HG03159 (cell line): ENCODE measurements around the gene TPP1.

Source experiments
- ATAC-seq: cut with Tn5 transposase; IDR thresholded peaks from one replicate; pipeline ENCODE4 v1.9.1; 2021; ENCODE audit warnings: mild to moderate bottlenecking, moderate library complexity; ENCODE audit not compliant: unreplicated experiment

The TPP1 gene

GRCh38 chr11:6619004-6619745 is at the start of gene TPP1:
Gene TPP1 (minus strand): TSS chr11:6619422. CDS start chr11:6619400, 22 bp downstream.
- peak; percentile 99 for ATAC-seq

- peak; percentile 72 for ATAC-seq
Observed at GRCh38 chr11:6667733-6668374, 48.6 kb upstream of the TPP1 start.

GRCh38 chr11:6666302-6667183 is 47.3 kb upstream of the TPP1 start:
- no peak for ATAC-seq

DNA sequence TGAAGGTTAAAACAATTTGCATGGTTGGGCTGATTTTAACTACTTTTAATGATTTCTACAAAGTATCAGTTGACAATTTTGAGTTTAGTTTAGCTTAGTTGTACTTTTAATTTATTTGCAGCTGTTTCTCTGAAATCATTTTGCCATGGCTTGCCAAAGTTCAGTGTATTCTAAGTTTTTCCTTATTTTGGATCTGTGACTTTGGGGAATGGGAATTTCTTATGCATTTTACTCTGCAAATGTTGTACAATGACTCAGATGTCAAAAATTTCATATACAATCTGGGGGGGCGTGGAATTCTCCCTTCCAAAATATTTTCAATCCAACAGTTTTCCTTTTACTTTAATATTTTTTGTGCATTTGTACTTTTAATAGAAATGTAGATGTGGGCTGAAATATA is 45.3 kb upstream of the TPP1 start:
- no peak for ATAC-seq

DNA sequence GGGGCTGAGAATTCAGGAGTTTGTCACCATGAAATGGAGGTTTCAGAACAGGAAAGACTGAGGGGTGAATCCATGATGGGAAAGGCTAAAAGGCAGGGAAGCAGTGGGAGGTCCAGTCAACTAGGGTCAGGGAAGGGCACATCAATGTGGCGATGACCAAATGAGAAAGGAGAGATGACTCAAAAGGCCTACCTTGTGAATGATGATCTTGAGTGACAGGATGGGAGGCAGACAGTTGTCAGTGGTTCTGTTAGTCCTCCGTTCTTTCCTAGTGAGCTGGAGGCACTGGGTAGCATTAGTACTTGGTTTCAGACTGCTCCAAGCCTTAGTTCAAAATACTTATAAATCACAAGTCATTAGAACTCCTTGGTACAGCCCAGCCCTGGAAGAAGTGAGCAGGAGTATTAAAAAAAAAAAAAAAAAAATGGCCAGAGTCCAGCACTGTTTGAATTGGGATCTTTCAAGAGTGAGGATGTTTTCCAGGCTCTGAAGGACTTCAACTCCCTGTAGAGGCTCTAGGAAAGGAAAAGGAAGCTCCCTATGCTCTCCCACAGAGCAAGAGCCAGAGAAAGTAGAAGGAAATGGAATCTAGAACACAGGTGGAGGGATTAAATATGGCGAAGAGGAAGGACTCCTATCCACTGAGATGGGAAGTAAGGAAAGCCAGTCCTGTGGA is 44.7 kb upstream of the TPP1 start:
- no peak for ATAC-seq

GRCh38 chr11:6660712-6661111 is 41.5 kb upstream of the TPP1 start:
- ATAC-seq = no peak

DNA sequence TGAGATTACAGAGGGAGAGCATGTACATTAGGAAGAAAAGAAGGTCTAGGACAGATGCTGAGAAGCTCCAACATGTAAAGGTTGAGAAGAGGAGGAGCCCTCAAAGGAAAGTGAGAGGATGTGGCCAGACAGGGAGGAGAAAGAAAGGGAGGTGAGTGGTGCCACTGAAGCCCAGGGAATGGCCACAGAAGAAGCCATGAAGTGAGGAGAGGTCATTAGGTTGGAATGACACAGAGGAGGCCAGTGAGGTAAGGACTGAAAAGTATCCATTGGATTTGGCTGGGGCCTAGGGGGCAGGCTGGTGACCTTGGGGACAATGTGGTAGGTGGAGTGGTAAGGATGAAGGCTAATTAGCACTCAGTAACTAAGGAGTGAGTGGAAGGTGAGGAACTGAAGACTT is 39.4 kb upstream of the TPP1 start:
- no peak for ATAC-seq

- no peak for ATAC-seq
Observed at GRCh38 chr11:6657346-6657745, 38.1 kb upstream of the TPP1 start.

DNA sequence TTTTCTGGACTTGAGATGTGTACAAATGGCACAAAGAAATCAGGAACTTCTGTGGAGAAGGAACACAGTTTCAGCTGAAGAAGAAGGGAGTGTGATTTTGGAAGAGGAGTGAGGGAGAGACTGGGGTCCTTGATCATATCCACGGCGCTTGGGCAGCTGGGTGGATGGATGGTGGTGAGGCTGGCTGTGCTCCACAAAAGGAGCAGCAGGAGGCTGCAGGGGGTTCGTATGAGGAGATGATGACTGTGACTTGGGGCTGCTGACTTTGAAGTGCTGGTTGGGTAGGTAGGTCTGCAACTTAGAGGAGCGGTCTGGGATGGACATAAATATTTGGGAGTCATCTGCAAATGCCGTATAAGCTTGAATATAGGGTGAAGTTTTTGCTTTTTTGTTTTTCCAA is 37.7 kb upstream of the TPP1 start:
- ATAC-seq = no peak

- no peak for ATAC-seq
Observed at GRCh38 chr11:6656584-6656915, 37.3 kb upstream of the TPP1 start.

- ATAC-seq = no peak
Observed at GRCh38 chr11:6655790-6656583, 36.8 kb upstream of the TPP1 start, which contains the start of gene DCHS1. Gene DCHS1 (minus strand): TSS chr11:6655809. CDS start chr11:6641613, 14,196 bp downstream.

DNA sequence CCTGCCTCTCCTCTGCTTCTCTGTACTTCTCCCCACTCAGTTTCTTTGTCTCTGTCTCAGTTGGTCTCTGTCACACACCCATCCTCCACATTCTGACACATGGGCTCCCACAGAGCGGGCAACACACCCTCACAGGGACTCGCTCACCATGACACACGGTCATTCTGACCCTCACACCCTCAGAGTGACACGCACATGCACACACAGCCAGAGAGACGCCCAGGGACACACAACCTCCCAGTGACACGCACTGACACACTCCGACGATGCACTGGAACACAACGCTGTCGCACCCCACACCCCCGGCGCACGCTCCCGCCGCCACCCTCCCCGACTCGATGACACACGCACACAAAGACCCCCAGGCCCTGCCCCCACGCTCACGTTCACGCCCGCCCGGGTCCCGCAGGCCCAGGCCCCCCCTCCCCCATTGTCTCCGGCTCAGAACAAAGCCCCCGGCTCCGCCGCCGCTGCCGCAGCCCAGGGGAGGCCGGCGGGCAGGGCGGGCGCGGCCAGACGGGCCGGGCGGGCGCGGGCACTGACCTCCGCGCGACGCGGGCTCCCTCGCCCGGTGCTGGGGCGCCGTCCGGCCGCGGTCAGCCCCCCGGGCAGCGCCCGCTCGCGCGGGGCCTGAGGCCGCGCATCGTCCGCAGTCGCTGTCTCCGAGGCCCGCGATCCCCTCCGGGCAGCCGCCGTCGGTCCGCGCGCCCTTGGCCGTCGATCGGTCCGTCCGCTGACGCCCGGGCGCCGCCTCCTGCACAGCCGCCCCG is 36.0 kb upstream of the TPP1 start:
- no peak for ATAC-seq

DNA sequence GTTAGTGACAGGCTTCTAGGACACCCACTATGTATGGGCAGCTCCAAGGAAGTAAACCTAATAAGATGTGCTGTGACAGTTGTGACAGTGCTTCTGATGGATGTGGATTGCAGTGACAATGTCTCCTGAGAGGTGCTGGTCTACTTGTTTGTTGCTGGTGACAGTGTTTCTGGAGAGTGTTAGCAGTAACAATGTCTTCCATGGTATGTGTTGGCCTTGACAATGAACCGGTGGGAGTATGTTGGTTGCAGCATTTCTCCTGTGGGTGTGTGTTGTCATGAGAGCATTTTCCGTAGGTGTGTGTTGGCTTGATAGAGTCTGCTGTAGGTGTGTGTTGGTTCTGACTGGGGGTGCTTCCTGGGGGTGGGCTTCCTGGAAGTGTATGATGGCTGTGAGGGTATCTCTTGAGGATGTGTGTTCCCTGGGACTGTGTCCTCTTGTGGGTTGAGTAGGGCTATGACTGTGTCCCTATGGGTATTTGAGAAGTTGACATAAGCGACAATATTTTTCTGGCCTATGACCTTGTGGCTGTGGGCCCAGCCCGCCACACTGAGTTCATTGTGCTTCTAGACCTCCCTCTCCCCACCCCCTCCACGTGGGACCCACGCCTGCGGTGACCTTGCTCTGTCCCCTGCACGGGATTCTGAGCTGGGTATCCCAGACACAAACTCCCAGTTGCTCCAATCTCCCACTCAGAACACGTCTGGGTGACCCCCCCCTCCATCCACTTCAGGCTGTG is 35.2 kb upstream of the TPP1 start:
- no peak for ATAC-seq

GRCh38 chr11:6653656-6654055 is 34.4 kb upstream of the TPP1 start:
- ATAC-seq = no peak

DNA sequence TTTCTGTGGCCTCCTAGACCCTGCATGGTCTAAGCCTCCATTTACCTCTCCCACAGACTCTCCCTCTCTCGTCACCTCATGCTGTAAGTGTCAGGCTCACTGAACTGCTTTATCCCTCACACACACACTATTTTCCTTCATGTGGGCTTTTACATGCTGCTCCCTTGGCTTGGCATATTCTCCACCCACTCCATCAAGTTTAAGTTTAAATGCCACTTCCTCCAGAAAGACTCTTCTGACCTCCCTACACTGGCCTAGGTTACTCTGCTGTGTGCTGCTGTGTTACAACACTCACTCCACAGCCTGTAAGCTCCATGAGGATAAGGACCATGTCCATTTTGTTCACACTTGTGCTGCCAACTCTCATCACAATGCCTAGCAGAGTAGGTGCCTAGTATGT is 33.9 kb upstream of the TPP1 start:
- ATAC-seq = no peak

GRCh38 chr11:6652182-6652581 is 33.0 kb upstream of the TPP1 start:
- no peak for ATAC-seq

DNA sequence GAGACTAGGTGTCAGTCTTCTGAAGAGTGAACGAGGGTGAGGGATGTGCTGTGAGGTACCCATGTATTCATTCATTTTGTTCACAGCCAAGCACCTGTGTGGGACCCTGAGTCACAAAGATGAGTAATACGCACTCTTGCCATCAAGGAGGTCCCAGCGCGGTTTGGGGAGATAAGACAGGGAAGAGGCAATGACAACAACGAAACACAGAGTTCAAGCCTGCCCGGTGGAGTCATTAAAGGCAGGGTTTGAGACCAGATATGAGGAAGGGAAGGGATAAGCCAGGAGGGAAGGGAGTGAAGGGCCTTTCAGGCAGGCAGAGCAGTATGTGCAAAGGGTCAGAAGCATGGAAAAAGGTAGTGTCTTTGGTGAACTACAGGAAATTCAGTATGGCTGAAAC is 31.8 kb upstream of the TPP1 start:
- no peak for ATAC-seq

DNA sequence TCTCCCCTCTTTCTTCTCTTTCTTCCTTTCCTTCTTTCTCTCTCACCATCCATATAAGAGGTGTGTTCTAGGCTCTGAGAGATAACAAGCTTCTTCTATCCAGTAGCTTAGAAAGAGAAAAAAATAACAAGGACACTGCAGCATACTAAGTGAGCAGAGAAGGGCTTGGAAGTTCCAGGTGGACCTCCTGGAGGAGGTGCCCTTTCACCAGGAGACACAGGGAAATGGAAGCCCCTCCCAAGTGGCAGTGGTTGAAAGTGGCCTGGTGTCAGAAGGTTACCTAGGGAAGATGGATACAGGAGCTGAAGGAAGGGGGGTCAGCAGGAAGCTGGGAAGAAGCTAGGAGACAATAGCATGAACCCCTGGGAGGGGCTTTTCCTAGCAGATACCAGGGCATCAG is 30.9 kb upstream of the TPP1 start:
- no peak for ATAC-seq

DNA sequence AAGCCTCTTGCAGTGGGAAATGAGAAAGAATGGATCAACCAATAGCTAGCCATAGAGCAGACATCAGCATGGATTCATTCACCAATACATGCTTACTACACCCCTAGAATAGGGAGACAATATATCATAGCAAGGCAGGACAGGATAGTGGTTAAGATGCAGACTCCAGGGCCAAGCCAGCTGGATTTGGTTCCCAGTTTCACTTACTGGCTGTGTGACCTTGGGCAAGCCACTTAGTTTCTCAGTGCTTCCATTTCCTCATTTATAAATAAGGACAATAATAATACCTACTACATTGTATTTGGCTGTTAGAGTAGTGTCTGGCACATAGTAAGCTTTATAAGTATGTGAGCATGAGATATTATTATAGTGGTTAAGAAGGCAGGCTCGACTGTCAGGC is 29.3 kb upstream of the TPP1 start:
- no peak for ATAC-seq
